GM21825 (cell line): Measurements from ENCODE around the gene CCDC57.

ENCODE experiments used
- ATAC-seq: cut with Tn5 transposase; IDR thresholded peaks from one replicate; pipeline ENCODE4 v1.9.1; 2021; ENCODE audit warnings: mild to moderate bottlenecking, moderate library complexity; ENCODE audit not compliant: unreplicated experiment

CCDC57 gene

DNA sequence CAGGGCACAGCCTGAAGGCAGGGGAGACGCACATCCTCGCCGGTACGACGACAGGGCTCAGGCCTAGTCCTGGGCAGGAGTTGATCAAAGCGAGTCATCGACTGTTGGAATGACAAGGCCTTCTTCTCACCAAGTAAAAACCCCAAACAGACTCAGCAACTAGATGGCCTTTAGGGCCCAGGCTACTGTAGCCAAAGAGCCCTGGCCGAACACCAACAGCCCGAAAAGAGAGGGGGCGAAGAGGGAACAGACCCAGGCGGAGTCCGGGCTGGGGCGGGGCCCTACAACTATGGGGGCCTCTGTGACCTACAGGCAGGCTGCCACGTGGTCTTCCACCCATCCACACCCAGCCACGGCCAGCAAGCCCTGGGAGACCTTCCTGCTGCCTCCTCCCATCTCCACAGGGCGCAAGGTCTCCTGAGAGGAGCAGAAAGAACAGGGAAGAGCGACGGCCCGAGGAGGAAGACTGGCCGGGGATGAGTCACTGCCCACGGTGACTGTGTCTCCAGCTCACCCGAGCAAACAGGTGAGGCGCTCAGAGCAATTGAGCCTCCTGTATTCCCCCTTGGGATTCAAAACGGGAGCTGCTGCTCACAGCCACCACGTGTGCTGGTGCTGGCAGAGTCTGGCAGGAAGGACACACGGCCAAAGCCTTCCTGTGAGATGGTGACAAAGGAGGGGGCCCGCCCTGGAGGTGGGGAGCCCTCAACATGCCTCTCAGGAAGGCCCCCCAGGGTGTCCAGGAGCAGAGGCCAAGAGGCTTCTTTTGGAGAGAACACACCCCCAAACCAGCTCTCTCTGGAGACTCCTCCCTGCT, 33.9 kb upstream of the CCDC57 start:
- ATAC-seq = no peak

DNA sequence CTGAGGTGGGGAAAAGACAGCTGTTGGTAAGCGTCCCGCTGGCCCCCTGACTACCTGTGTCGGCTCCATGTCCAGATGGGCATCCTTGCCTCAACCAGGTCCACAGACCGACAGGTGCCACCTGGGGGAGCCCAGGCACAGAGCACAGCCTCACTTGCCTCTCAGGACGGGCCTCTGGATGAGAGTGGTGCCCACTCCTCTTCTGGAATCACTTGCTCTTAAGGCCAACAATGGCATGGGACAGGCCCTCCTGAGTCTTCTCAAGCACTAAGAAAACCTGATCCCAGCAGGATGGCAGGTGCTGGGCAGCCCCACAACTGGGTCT, 33.4 kb upstream of the CCDC57 start:
- ATAC-seq = no peak

DNA sequence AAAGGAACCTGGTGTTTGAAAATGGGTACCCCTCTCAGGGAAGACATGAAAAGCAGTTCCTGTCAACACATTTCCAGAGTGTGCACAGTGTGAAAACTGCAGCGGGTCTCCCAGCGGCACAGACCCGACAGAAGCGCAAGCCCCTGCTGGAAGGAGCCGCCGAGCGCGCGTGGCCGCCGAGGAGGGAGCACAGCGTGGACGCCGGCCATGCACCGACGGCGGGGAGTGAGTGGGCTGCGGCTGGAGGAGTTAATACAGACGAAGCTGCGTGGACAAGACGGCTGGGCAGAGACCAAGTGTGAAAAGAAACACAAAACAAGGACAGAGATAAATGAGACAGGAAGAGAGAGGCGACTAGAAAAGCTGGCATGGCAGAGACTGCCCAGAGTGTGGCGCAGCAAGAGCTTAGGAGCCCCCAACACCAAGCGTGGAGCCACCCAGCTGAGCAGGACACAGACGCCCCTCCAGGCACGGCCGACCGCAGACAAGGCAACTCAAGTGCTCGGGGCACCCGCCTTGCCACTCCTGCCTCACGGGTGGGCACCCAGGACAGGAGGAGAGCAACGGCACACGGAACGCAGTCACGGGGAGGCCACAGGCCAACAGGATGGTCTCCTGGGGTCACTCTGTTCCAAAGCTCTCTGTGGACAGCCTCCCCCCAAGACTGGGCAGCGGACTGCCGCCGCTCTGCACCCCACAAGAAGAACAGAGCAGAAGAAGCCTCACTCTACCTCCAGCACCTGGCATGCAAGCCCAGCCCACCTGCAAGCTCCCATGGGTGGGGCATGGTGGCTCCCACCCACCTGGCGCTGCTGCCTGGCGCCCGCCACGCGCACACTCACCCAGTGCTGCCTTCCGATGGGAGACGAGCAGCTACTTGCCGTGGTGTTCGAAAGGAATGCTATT, 32.7 kb upstream of the CCDC57 start:
- ATAC-seq = no peak

DNA sequence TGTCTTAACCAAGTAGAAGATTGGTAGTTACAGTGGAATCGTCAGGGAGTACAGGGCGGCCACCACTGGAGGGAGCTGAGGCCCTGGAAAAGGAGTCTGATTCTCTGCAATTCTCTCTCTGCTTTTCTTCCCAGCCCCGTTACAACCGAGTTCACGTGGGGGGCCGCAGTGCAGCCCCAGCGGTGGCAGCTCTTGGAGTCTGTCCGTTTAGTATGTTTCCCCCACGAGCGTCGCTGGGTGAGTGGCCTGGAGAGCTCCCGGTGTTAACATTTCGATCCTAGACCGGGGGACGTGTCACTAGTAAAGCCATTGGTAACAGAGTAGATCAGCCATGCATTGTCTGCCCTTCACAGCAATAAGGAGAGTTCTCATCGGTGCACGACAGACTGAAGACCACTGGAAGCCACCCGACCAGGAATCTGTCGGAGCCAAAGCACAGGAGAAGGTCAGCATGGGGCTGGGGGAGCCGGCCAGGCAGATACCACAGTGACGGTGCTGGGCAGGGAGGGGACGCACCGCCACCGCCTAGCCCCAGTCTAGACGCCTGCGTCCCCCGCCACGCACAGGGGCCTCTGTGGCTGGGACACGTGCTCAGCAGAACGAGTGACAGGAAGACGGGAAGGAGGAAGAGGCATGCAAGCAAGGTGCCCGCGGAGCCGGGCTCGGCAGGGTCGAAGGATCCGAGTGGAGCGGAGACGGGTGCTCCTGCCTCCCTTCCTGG, 31.9 kb upstream of the CCDC57 start:
- ATAC-seq = no peak

DNA sequence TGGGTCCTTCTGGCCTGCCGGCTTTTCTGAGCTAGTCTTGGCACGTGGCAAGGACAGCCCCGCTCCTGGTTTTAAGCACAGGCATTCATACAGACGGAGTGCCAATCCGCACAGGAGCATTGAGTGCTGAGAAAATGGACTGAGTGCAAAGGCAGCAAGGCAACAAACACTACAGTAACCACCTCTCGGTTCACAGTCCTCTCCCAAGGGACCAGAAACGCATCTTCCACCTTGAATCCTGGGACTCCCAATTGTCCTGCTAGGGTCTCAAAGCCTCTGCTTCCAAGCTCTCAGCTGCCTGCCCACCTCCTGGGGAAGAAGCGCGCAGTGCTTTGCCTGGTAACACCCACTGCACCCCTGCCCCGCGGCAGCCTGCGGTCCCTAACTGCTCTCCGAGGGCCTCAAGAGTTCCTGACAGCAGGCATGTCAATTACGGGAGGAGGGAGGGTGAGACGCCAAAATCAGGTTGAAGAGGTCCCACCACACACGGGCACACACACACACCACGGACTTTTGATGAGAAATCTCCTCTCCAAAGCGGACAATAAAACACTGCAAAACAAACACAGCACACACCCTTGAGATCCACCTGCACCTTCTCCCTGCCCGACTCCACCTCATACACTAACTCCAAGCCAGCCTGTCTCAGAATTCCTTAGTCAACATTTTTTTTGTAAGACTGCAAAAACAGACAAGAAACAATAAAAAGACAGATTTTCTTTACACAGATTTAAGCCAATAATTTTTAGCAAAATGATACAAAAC, 31.2 kb upstream of the CCDC57 start:
- no peak for ATAC-seq

DNA sequence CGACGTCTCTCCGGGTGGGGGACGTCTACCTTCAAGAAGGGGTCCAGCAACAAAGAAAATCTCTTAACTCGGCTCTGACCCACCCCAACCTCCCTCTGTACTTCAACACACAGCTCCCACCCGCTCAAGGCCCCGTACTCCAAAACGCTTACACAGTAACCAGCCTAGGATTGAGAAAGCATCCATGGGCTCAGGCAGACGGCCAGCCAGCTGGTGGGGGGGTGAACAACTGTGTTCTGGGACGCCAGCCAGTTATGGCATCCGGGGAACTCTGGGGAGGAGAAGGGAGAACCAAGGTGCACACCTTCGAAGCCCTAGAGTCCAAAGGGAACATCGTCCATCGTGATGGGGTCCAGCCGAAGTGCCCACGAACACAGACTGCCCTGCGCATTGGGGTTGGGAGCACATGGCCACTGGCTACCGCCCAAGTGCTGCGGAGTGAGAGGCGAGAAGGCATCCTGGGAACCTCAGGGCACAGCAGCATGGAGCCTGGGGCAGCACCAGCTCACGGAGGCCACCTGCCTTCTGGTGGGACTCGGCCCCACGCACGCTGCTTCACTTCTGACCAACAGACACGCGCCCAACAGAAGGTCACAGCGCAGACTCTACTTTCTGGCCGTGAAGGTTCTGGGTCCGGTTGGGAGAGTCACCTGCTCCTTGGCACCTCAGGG, 30.5 kb upstream of the CCDC57 start:
- ATAC-seq = no peak

DNA sequence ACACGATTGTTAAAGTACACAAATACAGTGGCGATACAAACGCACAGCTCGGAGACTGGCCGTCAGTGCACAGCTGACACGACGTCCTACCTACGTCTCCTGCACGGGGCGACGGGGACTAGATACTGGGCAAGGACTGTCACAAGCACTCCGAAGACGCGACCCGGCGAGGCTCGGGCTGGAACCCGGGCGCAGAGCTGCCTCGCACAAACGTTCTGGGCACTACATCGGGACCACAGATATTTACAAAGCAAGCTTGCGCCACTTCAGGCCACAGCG, 30.0 kb upstream of the CCDC57 start:
- ATAC-seq = no peak

DNA sequence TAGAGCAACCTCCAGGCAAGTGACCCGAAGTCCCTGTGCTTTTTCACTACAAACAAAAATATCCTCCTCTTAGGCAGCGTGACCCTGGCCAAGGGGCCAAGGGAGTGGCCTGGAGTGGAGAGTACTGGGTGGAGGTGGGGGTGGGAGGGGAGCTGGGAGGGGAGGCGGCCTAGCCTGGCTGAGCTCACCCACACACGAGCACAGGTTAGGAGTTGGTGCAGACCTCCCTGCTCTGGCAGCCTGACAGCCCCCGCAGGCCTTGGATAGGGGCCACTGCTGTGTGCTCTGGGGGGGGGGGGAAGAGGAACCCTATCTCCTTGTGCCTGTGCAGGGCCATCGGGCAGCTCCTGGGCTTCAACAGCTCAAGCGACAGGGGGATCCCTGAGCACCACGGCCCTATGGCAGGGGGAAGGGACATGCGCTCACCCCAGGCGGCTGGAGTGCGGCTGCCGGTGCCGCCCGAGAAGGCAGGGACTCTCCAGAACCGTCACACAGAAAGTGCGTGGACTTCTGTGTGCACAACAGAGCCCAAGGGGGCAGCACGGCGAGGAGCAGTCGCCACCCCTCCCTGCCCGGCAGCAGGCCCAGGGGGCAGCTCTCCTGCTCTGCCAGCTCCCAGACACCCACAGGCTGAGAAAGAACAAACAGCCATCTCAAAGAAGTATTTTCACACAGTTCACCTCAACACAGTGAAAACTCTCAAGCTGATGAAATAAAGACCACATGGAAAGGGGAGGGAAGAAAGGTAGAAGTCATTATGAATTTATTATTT, 29.5 kb upstream of the CCDC57 start:
- no peak for ATAC-seq

DNA sequence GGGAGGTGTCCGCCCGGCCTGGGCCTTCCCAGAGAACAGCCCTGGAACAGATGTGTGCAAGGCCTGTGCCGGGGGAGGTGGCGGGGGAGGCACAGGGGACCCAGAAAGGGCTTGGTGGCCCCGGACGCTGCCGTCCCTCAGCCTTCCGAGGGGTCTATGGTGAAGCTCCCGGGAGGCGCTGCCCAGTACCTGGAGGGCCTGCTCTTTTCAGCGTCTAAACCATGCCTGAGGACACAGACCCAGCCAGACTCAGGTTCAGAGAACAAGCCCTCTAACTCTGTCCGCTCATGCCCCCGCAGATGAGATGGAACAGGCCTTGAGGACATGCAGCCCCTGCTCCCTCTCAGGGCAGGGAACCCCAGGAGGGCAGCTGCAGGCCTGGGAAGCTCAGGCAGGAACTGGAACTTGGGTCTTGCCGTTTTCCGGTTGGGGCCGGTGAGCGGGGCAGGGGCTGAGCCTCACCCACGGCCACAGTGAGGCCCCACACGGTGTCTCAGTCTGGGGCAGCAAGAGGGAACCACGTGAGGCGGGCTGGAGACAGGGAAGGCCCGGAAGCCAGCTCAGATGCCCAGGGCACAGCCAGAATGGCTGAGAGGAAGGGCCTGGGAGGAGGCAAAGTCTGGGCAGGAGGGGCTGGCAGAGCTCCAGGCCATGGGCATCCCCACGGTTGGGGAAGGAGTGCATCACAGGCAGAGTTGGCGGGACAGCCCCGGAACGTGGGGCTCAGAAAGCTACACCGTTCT, 28.7 kb upstream of the CCDC57 start:
- ATAC-seq = no peak

DNA sequence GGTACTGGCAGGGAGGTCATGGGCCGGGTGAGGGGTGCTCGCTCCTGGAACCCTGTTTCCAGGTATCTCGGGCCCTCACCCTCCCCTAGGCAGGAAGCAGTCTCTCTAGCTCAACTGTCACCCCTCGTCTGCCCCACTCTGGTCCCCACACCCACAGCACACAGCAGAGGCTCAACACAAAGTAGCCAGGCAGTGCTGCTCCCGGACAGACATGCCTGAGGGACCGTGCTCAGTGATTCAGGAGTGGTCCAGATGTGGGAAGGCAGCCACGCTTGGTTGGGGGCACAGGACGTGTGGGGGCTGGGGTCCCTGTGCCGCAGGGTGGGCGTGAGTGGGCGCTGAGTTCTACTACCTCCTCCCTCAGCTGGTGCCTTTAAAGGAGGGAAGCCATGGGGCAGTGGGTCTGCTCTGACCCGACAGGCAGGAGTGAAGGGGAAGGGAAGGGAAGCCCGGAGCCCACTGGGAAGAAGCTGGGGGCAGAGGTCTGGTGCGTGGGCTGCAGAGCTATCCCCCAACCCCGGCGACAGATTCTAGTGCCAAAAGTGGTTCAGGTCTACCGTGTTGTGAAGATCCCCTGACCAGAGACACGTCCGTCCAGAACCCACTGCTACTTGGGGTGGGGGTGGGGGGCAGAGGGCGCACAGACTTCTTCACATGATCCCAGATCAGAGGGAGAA, 28.0 kb upstream of the CCDC57 start:
- no peak for ATAC-seq

DNA sequence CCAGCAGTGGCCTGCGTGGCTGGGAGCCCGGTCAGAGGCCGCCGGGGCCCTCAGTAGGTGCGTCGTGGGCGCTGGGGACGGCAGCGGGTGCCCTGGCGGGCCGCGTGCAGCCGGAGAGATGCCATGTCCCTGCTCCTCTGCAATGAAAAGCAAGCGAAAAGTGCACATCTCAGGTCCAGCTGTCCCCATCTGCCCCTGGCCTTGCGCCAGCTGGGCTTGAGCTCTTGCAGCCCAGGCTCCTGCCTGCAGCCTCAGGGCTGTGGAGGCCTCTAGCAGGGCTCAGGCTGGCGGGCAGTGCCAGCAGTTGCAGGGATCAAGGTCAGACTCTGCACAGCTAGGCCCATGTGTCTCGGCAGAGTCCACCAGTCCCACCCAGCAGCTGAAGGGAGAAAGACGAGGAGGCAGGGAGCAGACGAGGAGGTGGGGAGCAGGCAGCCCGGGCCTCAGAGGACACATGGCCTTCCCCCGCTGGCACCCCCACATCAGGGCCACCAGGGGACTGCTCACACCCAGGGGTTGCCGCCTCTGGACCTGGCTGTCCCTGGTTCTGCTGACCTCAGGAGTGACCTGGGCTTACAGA, 27.4 kb upstream of the CCDC57 start:
- no peak for ATAC-seq

DNA sequence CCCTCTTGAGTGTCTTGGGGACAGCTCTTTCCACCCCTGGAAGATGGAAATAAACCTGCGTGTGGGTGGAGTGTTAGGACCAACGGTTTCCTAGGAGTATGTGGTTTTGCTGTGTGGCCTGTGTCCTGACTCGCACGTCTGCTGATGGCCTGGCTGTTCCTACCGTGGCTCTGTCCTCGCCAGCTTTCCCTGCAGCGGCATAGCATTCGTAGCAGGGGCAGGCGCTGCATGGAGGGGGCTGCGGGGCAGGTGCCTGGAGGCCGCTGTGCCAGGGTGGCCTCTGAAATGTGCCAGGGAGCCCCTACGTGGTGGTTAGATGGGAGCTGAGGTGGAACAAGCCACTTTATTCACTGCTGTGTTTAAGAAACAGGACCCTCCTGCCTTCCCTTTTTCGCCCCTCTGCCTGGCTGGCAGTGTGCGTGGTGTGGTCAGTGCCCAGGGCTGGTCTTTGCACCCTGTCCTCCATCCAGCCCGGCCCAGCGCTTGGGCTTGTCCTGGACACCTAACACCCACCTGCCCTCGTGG, 26.8 kb upstream of the CCDC57 start:
- no peak for ATAC-seq

DNA sequence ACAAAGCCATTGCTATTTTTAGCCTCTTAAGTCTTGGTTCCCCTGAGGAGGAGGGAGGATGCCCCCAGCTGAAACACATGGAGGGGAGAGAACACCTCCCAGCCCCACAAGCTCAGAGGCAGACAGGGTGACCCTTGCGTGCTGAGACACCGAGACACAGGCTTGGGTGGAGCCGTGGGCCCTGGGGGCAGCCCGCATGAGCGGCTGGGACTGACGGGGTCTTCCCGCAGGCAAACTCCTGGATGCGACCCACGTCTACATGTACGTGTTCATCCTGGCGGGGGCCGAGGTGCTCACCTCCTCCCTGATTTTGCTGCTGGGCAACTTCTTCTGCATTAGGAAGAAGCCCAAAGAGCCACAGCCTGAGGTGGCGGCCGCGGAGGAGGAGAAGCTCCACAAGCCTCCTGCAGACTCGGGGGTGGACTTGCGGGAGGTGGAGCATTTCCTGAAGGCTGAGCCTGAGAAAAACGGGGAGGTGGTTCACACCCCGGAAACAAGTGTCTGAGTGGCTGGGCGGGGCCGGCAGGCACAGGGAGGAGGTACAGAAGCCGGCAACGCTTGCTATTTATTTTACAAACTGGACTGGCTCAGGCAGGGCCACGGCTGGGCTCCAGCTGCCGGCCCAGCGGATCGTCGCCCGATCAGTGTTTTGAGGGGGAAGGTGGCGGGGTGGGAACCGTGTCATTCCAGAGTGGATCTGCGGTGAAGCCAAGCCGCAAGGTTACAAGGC, 26.0 kb upstream of the CCDC57 start:
- no peak for ATAC-seq

DNA sequence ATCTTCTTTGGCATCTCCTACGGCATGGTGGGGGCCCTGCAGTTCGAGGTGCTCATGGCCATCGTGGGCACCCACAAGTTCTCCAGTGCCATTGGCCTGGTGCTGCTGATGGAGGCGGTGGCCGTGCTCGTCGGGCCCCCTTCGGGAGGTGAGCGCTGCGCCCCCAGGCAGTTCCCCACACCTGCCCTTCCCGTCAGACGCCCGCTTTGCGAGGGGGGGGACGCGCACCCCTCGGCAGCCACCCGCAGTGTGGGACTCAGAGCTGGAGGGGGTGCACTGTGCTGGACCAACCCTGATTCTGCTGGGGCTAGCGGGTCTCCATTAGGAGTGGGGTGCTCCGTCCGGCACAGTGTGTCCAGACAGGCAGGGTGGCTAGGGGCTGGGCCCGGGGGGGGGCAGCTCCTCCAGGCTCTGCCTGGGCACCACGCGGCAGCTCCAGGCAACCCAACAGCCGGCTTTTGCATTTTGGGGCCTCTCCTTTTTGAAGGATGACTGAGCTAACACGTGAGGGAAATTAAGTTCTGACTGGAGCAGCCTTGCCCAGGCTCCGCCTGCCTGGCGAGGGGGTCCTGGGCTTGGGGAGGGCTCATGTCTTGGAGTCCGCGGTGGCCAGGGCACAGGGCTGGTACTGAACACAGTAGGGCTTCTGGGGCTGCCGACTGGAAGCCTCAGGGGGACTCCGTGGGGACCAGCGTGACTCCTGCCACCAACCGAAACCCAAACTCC, 25.3 kb upstream of the CCDC57 start:
- no peak for ATAC-seq

DNA sequence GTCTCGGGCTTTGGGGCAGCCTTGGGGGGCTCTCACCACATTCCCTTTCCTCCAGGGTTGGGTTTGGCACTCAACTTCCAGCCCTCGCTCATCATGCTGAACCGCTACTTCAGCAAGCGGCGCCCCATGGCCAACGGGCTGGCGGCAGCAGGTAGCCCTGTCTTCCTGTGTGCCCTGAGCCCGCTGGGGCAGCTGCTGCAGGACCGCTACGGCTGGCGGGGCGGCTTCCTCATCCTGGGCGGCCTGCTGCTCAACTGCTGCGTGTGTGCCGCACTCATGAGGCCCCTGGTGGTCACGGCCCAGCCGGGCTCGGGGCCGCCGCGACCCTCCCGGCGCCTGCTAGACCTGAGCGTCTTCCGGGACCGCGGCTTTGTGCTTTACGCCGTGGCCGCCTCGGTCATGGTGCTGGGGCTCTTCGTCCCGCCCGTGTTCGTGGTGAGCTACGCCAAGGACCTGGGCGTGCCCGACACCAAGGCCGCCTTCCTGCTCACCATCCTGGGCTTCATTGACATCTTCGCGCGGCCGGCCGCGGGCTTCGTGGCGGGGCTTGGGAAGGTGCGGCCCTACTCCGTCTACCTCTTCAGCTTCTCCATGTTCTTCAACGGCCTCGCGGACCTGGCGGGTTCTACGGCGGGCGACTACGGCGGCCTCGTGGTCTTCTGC, 24.6 kb upstream of the CCDC57 start:
- ATAC-seq = no peak
